ENCODE results near the gene NOXRED1.
"Not testable (repeated sequence)": the region's sequence is repeated elsewhere in the genome, so short reads cannot be mapped to it uniquely, and the experiment has no call there.

NOXRED1 gene

GRCh38 chr14:77415403-77416030 lies 7.8 kb downstream of the NOXRED1 start:
- in situ Hi-C loops (cut with MboI; ENCODE audit: low sequenced_read_pairs): not testable (repeated sequence)

GRCh38 chr14:77409131-77409533 lies 14.2 kb downstream of the NOXRED1 start:
- in situ Hi-C loops (cut with MboI; ENCODE audit: low sequenced_read_pairs): no loop called here

DNA sequence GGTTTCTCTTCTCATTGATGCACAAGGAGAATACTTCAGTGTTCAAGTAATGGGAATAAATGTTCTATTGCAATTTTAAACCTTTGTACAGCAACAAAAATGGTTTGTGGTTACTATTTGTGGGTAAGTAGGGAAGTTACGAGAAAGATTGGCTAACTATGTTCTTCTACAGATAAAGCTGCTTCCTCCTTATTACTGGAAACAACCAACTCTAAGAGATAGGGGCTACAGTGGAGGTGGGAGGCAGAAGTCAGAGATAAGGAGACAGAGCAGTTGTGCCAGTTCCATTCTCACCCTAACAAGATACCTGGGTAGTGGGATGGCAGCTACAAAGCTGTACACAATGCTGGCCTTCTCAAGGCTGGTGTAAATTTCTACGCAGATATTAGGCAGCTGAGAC lies 16.2 kb downstream of the NOXRED1 start:
- in situ Hi-C loops (cut with MboI; ENCODE audit: low sequenced_read_pairs): no loop called here

- in situ Hi-C loops (cut with MboI; ENCODE audit: low sequenced_read_pairs): no loop called here
These were observed 16.6 kb downstream of the NOXRED1 start for GRCh38 chr14:77406718-77407117.

DNA sequence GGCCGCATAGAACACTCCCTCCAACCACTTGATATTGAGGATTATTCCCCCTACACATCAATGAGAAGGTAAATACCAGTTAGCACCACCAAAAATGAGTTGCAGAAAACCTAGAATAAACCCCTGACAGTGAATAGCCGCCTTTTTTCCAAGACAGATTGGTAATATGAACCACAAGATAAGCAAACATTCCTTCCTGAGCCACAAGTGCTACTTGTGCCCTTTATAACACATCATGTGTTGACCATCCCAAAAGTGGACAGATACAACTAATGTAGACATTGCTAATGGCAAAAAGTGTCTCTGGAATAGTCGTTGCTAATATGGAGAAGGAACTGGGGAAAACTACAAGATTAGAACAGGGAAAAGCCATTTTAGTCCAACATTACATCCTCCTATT lies 17.2 kb downstream of the NOXRED1 start:
- in situ Hi-C loops (cut with MboI; ENCODE audit: low sequenced_read_pairs): no loop called here

DNA sequence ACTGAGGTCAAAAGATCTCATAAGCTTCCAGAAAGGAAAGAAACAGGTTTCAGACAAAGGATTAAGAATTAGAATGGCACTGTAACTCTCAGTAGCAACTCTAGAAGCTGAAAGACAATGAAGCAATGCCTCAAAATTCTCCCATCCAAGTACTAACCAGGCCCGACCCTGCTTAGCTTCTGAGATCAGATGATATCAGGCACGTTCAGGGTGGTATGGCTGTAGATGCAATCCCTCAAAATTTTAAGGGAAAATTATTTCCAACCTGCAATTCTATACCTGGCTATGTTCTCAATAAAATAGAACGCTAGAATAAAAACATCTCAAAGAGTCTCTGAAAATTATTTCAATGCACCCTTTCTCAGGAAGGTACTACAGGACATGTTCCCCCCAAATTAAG lies 19.6 kb downstream of the NOXRED1 start:
- in situ Hi-C loops (cut with MboI; ENCODE audit: low sequenced_read_pairs): no loop called here

GRCh38 chr14:77400216-77400615 lies 23.1 kb downstream of the NOXRED1 start:
- in situ Hi-C loops (cut with MboI; ENCODE audit: low sequenced_read_pairs): no loop called here

GRCh38 chr14:77390188-77390587 lies 33.1 kb downstream of the NOXRED1 start:
- in situ Hi-C loops (cut with MboI; ENCODE audit: low sequenced_read_pairs): no loop called here

DNA sequence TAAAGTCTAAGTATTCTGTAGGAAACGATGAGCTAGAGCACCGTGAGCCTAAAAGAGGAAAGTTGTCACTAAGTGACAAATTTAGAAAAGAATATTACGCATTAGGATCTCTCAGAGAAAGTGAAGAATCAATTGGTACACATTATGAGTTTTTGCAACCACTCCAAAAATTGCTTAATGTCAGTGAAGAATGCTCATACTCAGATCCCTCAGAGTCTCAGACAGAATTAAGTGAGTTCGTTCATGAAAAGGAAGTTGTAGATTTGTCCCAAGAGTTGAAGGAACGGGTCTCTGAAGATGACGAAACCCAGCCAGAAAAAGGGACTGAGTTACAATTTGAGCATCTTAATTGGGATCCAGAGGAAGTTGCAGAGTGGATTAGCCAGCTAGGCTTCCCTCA lies 44.6 kb downstream of the NOXRED1 start:
- in situ Hi-C loops (cut with MboI; ENCODE audit: low sequenced_read_pairs): no loop called here

DNA sequence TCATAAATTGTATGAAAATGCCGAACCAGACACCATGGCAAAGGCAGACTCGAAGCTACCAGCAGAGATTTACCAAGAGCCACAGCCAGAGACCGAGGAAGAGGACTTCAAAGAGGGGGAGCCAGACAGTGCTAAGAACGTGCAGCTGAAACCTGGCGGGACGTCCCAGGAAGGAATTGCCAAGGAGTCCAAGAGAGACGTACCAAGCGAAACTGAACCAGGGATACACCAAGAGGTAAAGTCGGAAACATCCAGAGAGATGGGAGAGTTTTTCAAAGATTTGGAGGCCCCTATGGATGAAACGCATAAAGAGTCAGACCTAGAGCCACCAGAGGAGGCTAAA lies 45.9 kb downstream of the NOXRED1 start:
- in situ Hi-C loops (cut with MboI; ENCODE audit: low sequenced_read_pairs): no loop called here

DNA sequence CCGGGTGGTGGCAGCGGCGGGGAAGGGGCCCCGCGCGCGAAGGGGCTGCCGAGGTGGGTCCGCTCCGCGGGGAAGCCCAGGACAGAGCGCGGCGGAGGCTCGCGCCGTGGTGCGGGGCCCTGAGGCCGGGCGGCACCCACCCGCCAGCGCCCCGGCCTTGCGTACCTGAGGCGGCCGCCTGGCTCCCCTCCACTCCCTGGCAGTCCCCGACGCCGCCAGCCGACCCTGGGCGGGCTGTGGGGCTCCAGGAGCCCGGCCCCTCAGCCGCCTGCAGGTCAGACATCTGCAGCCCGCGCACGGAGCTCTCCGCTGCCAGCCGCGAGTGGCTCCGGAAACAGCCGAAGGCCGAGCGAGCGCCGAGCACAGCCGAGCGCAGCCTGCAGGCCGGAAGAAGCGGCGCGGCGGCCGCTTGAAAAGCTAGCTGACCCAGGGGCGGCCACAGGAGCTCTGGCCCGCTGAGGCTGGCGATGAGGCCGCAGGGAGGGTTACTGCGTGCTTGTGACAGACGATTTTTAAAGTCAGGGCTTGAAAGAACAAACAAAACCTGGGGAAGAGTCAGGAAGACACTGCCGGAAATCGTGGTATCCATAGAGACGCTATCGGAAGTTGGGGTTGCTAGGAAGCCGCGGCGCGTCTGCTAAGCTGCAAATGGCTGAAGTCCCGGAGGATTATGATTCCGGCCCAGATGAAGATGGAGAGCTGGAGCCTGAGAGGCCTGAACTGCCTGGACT lies 46.4 kb downstream of the NOXRED1 start, which contains the start of the genes SAMD15 and TMED8:
Gene SAMD15, plus strand, starts transcription at position 609 of the 731 bp plus-strand sequence. Its CDS starts 40 bp downstream, at position 649.
Gene TMED8, minus strand, starts transcription at position 324 of the 731 bp plus-strand sequence. Its CDS starts 41 bp downstream, at position 283.
- in situ Hi-C loops (cut with MboI; ENCODE audit: low sequenced_read_pairs): no loop called here

DNA sequence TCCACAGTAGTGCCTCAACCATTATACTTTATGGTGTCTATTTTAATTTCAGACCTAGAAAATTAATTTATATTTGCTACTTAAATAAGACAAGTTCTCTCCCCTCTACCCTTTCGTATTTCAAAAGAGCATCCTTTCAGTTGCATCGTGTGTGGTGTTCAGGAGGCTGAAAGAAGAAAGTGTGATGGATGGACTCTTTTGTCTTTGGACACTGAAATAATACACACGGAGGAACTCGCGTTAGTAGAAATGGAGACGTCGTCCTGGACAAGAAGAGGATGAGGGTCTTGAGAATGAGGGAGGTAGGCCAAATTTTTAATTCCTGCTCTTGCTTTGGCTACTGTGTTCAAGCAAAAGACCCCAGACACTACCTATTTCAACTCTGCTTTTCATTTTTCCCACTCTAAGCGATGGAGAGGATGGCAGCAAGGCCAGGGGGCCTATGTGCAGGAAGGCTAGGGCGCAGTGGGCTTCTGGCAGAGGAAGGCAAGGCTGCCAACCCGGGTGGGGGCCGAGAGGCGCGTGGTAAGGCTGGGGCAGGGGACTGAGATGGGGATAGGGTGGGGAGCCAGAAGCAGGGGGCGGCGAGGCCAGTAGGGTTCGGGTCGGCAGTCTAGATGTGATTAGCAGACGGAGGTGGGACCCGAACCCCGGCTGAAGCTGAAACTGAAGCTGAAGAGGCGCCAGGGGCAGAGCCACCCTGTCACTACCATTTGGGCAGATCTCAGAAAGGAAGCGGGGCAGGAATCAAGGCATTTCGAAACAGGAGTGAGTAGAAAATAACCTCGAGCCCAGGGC lies 47.2 kb downstream of the NOXRED1 start:
- in situ Hi-C loops (cut with MboI; ENCODE audit: low sequenced_read_pairs): no loop called here

GRCh38 chr14:77375164-77375950 lies 48.0 kb downstream of the NOXRED1 start:
- in situ Hi-C loops (cut with MboI; ENCODE audit: low sequenced_read_pairs): no loop called here

- in situ Hi-C loops (cut with MboI; ENCODE audit: low sequenced_read_pairs): no loop called here
These were observed 51.0 kb downstream of the NOXRED1 start for GRCh38 chr14:77372304-77372841.

- in situ Hi-C loops (cut with MboI; ENCODE audit: low sequenced_read_pairs): no loop called here
These were observed 54.0 kb downstream of the NOXRED1 start for GRCh38 chr14:77369285-77369684.

- in situ Hi-C loops (cut with MboI; ENCODE audit: low sequenced_read_pairs): no loop called here
These were observed 59.2 kb downstream of the NOXRED1 start for GRCh38 chr14:77364146-77364545.

GRCh38 chr14:77359626-77360025 lies 63.7 kb downstream of the NOXRED1 start:
- in situ Hi-C loops (cut with MboI; ENCODE audit: low sequenced_read_pairs): no loop called here

DNA sequence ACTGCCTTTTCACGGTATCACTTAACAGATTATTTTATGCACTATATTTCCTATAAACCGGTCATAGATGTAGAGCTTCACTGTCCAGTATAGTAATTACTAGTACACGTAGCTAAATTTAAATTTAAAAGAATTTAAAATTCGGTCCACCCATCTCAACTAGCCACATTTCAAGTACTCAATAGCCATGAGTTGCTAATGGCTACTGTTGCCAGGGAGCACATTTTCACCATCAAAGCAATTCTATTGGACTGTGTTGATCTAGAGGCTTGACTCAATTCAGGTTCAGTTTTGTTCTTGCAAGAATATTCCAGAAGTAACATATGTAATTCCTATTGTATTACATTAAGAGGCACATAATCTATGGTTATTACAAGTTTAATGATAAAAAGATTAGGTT lies 66.4 kb downstream of the NOXRED1 start:
- in situ Hi-C loops (cut with MboI; ENCODE audit: low sequenced_read_pairs): no loop called here

DNA sequence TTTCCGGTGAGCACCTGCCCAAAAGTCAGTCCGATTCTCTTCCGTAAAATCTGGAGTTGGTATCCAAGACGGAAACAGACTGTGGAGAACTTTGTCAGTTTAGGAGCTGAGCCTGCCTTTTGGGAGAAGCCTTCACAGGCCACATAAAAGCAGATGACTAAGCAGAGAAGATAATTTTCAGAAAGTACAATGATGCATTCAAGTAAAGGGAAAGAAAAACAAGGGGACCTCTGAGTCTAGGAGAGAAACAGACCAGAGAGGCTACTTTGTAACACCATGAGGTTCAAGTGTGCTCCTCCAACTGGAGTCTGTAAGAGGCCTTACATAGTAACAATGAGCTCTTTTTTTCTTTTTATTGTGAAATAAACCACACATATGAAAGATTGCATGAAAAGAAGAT lies 67.5 kb downstream of the NOXRED1 start:
- in situ Hi-C loops (cut with MboI; ENCODE audit: low sequenced_read_pairs): no loop called here

GRCh38 chr14:77353469-77354141 lies 69.7 kb downstream of the NOXRED1 start:
- in situ Hi-C loops (cut with MboI; ENCODE audit: low sequenced_read_pairs): no loop called here

Measured in HL-60/S4 treated with phorbol 12-myristate 13-acetate at 8.2 ng/mL for 4 days and 3 days (cell line).